IMR-90 (cell line): Measurements from ENCODE around the gene SLIT3.

Experiments used
- FOS ChIP-seq: fragments of 150-350 bp; IDR thresholded peaks from 2 replicates; pipeline ENCODE4 v1.6.1; 2016; ENCODE audit warnings: low read depth, low read length
- POLR2A ChIP-seq: IDR thresholded peaks from 2 replicates; pipeline ENCODE4 v1.6.1; 2012; ENCODE audit warnings: mild to moderate bottlenecking, low read depth, low read length
- SMC3 ChIP-seq: fragments of 150-350 bp; IDR thresholded peaks from 2 replicates; pipeline ENCODE4 v1.6.1; 2016; ENCODE audit warnings: low read depth, mild to moderate bottlenecking, antibody characterized with exemption, low read length, moderate library complexity
- TF ChIP-seq, protein P1 (sequence below): conservative IDR thresholded peaks from 2 replicates; pipeline ENCODE4 v1.5.1; 2012; ENCODE audit warnings: mild to moderate bottlenecking, low read depth, low read length, improper control_type of control experiment

DNA sequence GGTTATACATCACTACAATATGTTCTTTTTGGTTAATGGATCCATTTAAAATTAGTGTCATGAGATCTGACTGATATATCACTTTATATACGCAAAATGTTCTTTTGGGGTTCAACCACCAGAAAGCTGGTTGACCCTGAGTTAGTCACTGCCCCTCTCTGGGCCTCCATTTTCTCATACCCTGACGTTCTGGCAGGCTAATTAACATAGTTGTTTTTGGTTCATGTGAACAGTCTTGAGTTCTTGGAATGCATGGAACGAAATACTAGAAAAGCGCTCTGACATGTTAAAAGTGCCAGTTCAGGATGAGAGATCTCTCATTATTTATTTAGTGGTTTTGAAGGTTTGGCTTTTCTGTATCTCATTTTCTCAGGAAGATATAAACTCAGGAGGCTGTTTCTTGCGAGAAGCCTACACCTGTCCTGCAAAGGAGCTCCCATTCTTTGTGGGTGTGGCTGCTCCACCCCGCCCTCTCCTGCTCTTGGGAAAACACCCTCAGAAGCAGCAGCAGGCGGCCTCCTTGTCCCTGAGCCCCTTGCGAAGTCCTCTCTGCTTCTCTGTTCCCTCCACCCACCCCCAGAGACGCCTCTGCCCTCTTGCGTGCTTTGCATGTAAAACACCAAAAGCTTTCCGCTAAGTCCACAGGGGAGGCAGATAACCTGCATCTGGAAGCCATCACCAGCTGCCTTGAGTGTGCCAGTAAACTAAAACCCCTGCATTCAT, 419.4 kb downstream of the SLIT3 start:
- TF ChIP-seq SMC3 (no peak), POLR2A (no peak), FOS (no peak)
- TF ChIP-seq, protein P1, sequence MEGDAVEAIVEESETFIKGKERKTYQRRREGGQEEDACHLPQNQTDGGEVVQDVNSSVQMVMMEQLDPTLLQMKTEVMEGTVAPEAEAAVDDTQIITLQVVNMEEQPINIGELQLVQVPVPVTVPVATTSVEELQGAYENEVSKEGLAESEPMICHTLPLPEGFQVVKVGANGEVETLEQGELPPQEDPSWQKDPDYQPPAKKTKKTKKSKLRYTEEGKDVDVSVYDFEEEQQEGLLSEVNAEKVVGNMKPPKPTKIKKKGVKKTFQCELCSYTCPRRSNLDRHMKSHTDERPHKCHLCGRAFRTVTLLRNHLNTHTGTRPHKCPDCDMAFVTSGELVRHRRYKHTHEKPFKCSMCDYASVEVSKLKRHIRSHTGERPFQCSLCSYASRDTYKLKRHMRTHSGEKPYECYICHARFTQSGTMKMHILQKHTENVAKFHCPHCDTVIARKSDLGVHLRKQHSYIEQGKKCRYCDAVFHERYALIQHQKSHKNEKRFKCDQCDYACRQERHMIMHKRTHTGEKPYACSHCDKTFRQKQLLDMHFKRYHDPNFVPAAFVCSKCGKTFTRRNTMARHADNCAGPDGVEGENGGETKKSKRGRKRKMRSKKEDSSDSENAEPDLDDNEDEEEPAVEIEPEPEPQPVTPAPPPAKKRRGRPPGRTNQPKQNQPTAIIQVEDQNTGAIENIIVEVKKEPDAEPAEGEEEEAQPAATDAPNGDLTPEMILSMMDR: no peak
